Measurements from ENCODE around the gene TRIP6.
"Not testable (repeated sequence)": the region's sequence is repeated elsewhere in the genome, so short reads cannot be mapped to it uniquely, and the experiment has no call there.

The TRIP6 gene

GRCh38 chr7:100890653-100891567, 23.7 kb downstream of the TRIP6 start:
- no peak for DNase-seq (ENCODE audit: low read depth in 2 of 2)

DNA sequence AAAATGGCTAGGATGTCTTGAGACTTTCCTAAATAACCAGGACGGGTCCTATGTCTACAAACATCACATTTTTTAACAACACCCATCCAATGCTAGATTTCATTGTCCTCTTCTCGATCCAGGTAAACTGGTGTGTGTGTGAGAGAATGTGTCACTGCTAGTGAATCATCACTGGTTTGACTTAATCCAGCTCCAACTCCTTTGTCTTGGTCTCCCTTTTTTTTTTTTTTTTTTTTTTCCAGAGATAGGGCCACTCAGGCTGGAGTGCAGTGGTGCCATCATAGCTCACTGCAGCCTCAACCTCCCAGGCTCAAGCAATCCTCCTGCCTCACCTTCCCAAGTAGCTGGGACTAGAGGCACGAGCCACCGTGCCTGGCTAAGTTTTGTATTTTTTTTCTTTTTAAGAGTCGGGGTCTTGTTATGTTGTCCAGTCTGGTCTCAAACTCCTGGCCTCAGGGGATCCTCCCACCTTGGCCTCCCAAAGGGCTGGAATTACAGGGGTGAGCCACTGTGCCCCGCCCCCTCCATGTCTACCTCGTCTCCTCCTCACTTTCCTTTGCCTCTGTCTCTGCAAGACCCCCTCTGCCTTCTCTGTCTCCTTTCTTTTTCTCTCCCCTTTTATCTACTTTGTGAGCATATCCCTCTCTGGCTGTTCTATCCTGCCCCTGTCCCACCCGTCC, 24.5 kb downstream of the TRIP6 start:
- DNase-seq (ENCODE audit: low read depth in 2 of 2): no peak

- no peak for DNase-seq (ENCODE audit: low read depth in 2 of 2)
Measured at GRCh38 chr7:100892364-100893317, 25.5 kb downstream of the TRIP6 start.

- DNase-seq (ENCODE audit: low read depth in 2 of 2): no peak
Measured at GRCh38 chr7:100893318-100893895, 26.2 kb downstream of the TRIP6 start.

- no peak for DNase-seq (ENCODE audit: low read depth in 2 of 2)
Measured at GRCh38 chr7:100893910-100894721, 26.9 kb downstream of the TRIP6 start.

DNA sequence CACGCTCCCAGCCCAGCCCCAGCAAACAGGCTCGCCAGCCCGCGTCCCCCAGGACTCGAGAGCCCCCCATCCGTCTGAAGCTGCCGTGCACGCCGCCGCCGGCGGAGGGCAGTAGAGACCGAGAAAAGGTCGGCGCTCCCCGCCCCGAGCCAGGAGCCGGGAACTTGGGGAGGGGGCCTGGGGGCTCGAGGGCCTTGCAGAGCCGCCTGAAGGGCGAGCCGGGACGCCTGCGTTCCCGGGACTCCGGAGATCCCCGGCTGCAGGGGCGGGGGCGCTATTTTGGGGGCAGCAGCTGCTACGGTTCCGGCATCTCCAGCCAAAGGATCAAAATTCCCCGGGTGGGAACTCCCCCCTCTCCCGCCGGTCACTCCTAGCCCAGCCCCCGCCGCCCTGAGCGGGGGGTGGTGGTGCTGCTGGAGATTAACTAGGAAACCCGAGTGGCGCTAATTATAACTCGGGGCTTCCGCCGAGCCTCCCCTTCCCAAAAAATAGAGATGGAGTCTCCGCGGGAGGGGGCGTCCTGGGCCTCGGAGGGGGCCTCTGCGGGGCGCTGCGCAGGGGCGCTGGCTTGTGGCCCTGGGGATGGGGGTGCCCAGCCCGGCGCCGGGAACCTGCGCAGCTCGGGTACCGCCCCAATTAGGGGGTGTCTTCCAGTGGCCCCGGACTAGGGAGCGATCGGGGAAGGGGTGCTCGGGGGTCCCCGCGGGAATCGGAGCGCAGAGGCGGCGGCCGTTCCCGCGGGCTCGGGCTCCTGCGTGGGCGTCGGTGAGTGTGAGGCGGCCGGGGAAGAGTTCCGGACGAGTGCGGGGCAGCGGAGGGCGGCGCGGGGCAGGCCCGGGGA, 27.9 kb downstream of the TRIP6 start:
- DNase-seq (ENCODE audit: low read depth in 2 of 2): no peak

DNA sequence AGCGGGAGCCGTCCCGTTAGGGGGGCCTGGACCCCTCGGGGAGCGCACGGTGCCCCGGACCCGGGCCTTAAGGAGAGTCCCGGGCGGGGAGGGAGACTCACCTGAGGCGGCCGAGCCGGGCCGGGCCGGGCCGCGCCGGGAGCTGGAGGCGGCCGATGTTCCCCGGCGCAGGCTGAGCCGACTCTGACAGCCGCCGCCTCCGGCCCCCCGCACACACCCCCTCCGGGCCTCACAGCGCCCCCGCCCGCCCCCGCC, 28.4 kb downstream of the TRIP6 start, which contains the start of gene ACHE:
Gene ACHE (minus strand): TSS at position 188 of the 255 bp plus-strand sequence. CDS start 1,656 bp downstream, outside the sequence.
- no peak for DNase-seq (ENCODE audit: low read depth in 2 of 2)

- no peak for DNase-seq (ENCODE audit: low read depth in 2 of 2)
Measured at GRCh38 chr7:100895956-100896731, 29.0 kb downstream of the TRIP6 start.

DNA sequence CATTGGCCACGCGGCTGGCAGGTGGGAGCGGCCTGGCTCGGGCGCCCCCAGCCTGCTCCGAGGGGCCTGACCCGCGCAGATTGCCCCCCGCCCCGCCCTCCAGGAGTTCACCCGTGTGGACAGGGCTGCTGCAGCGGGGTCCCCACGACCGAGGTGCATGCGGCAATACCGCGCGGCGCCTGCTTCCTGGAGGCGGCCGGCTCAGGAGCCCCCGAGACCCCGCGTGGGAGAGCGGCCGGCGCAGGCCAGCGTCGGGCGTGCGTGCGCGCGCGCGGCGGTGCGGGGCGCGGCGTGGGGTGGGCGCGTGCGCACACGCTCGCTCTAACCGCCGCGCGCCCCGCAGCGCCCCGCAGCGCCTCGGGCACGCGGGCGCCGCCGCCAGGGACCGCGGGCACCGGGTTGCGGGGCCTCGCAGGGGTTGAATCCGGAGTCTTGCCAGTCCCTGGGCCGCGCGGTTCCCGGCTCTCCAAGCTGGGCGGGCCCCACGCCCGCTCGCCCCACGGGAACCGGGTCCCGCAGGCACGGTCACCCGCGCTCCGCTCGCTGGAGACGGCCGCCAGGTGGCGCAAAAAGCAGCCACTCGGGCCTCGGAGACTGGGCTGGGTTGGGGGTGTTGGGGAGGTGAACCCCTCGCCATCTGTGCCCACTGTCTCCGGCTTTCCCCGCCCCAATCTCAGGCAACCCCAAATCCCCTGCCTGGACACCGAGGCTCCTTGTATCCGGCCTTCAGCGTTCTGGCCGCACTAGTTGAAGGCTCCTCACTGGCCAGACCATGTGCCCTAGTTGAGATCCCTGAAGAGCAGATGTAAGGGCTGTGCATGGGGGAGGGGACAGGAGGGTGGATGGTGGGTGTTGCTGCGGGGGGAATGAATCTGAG, 29.8 kb downstream of the TRIP6 start:
- DNase-seq (ENCODE audit: low read depth in 2 of 2): no peak

GRCh38 chr7:100897772-100898454, 30.7 kb downstream of the TRIP6 start:
- DNase-seq (ENCODE audit: low read depth in 2 of 2): no peak

GRCh38 chr7:100899432-100899831, 32.2 kb downstream of the TRIP6 start:
- no peak for DNase-seq (ENCODE audit: low read depth in 2 of 2)

- no peak for DNase-seq (ENCODE audit: low read depth in 2 of 2)
Measured at GRCh38 chr7:100900978-100901377, 33.8 kb downstream of the TRIP6 start.

DNA sequence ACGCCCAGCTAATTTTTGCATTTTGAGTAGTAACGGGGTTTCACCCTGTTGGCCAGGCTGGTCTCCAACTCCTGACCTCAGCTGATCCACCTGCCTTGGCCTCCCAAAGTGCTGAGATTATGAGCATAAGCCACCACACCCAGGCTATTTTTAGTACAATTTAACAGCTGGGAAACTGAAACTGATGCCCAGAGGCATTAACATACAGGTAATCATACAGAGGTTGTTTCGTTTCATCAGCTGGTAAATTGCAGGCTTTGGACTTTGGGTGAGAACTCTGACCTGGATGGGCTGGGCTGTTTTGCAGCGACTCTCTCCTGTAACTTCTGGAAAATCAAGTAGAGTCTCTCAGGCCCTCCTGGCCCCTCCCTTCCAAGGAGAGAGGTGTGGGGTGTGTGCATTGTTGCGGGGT, 34.7 kb downstream of the TRIP6 start:
- DNase-seq (ENCODE audit: low read depth in 2 of 2): no peak

- no peak for DNase-seq (ENCODE audit: low read depth in 2 of 2)
Measured at GRCh38 chr7:100902638-100903037, 35.5 kb downstream of the TRIP6 start.

DNA sequence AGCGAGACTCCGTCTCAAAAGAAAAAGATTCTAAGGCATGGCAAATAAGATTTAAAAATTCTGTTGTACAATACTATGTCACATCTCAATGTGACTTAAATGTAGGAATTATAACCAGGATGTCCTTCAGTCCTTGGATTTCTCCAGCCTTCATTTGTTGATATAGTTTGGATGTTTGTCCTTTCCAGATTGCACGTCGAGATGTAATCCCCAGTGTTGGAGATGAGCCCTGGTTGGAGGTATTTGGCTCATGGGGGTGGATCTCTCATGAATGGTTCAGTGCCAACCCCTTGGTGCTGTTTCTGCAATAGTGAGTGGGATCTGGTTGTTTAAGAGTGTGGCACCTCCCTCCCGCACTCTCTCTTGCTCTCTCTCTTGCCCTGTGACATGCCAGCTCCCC, 41.3 kb downstream of the TRIP6 start:
- no peak for DNase-seq (ENCODE audit: low read depth in 2 of 2)

- not testable (repeated sequence) for DNase-seq (ENCODE audit: low read depth in 2 of 2)
Measured at GRCh38 chr7:100910443-100910842, 43.3 kb downstream of the TRIP6 start.

GRCh38 chr7:100911484-100911883, 44.3 kb downstream of the TRIP6 start:
- DNase-seq (ENCODE audit: low read depth in 2 of 2): no peak
